Measurements from ENCODE around the gene EIF4G3.

The EIF4G3 gene

DNA sequence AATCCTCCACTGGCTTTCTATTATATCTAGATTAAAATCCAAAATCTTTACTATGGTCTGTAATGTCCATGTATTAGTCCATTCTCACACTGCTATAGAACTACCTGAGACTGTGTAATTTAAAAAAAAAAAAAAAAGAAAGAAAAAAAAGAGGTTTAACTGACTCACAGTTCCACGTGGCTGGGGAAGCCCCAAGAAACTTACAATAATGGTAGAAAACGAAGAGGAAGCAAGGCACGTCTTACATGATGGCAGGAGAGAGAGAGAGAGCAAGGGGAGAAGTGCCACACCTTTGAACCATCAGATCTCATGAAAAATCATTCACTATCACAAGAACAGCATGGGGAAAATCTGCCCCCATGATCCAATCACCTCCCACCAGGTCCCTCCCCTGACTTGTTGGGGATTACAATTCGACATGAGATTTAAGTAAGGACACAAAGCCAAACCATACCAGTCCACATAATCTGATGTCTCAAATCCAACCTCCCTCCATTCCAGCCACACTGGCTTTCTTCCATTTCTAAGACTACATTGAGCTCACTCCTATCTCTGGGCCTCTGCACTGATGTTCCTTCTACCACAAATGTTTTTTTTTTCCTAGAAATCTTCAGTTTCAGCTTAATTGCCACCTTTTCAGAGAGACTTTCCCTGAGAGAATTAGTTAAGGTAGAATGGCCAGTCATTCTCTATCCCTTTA lies 92.4 kb downstream of the EIF4G3 start:
- no peak overlapping the region for H3K9ac ChIP-seq (ENCODE audit: low read length)
- no peak overlapping the region for H3K27ac ChIP-seq (ENCODE audit: low read depth, low read length, poor library complexity, severe bottlenecking)
- H3K9me2 ChIP-seq (ENCODE audit: low read depth, low read length): no peaks in the 10 kb centered on the region
- peaks cover 46% of the 10 kb centered on the region for H3K36me3 ChIP-seq (ENCODE audit: insufficient read depth, low read length)
- TF ChIP-seq, protein P1, sequence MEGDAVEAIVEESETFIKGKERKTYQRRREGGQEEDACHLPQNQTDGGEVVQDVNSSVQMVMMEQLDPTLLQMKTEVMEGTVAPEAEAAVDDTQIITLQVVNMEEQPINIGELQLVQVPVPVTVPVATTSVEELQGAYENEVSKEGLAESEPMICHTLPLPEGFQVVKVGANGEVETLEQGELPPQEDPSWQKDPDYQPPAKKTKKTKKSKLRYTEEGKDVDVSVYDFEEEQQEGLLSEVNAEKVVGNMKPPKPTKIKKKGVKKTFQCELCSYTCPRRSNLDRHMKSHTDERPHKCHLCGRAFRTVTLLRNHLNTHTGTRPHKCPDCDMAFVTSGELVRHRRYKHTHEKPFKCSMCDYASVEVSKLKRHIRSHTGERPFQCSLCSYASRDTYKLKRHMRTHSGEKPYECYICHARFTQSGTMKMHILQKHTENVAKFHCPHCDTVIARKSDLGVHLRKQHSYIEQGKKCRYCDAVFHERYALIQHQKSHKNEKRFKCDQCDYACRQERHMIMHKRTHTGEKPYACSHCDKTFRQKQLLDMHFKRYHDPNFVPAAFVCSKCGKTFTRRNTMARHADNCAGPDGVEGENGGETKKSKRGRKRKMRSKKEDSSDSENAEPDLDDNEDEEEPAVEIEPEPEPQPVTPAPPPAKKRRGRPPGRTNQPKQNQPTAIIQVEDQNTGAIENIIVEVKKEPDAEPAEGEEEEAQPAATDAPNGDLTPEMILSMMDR (IDR thresholded peaks at IDR 0.05; ENCODE audit: low read length): no peak
- H3K4me1 ChIP-seq (ENCODE audit: insufficient read depth, low read length, severe bottlenecking): peaks cover under 1% of the 10 kb centered on the region
- H2AFZ ChIP-seq (ENCODE audit: low read length): no peak overlapping the region
- no peaks in the 10 kb centered on the region for H3K27me3 ChIP-seq (ENCODE audit: insufficient read depth, low read length)
- no peaks in the 10 kb centered on the region; the same call in 1 of the 2 replicates for H3K79me2 ChIP-seq (ENCODE audit: insufficient read depth, low read length)
- H3F3A ChIP-seq (ENCODE audit: insufficient read depth, low read length): no peaks in the 10 kb centered on the region
- H3K4me3 ChIP-seq (ENCODE audit: low read depth, low read length, poor library complexity, severe bottlenecking): no peak overlapping the region
- no peaks in the 10 kb centered on the region for H4K20me1 ChIP-seq (ENCODE audit: insufficient read depth, low read length)
- no peak overlapping the region for H3K4me2 ChIP-seq (ENCODE audit: low read length)
- H3K9me3 ChIP-seq (ENCODE audit: low read length): no peaks in the 10 kb centered on the region

- Histone ChIP-seq H3F3A (ENCODE audit: insufficient read depth, low read length) (no peaks in the 10 kb centered on the region), H3K9me3 (ENCODE audit: low read length) (no peaks in the 10 kb centered on the region), H3K9me2 (ENCODE audit: low read depth, low read length) (no peaks in the 10 kb centered on the region), H4K20me1 (ENCODE audit: insufficient read depth, low read length) (no peaks in the 10 kb centered on the region), H3K9ac (ENCODE audit: low read length) (no peak overlapping the region), H3K4me1 (ENCODE audit: insufficient read depth, low read length, severe bottlenecking) (no peaks in the 10 kb centered on the region), H2AFZ (ENCODE audit: low read length) (no peak overlapping the region), H3K79me2 (ENCODE audit: insufficient read depth, low read length) (no peaks in the 10 kb centered on the region; the same call in 1 of the 2 replicates), H3K27ac (ENCODE audit: low read depth, low read length, poor library complexity, severe bottlenecking) (no peak overlapping the region), H3K36me3 (ENCODE audit: insufficient read depth, low read length) (peaks cover 33% of the 10 kb centered on the region), H3K4me2 (ENCODE audit: low read length) (no peak overlapping the region), H3K27me3 (ENCODE audit: insufficient read depth, low read length) (no peaks in the 10 kb centered on the region), H3K4me3 (ENCODE audit: low read depth, low read length, poor library complexity, severe bottlenecking) (no peak overlapping the region)
- TF ChIP-seq, protein P1 (IDR thresholded peaks at IDR 0.05; ENCODE audit: low read length): no peak
- TF ChIP-seq EZH2 (IDR thresholded peaks at IDR 0.05; ENCODE audit: borderline replicate concordance, low read length): no peak
Observed at GRCh38 chr1:21082073-21082472, 94.6 kb downstream of the EIF4G3 start.

DNA sequence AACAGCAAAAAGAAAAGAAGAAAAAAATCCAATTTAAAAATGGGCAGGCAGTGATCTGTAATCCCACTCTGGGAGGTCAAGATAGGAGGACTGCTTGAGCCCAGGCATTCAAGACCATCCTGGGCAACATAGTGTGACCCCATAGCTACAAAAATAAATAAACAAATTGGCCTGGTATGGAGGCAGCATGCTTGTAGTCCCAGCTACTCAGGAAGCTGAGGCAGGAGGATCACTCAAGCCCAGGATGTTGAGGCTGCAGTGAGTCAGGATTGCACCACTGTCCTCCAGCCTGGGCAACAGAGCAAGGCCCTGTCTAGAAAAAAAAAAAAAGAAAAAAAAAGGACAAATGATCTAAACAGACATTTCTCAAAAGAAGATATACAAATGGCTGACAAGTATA lies 99.6 kb downstream of the EIF4G3 start:
- Histone ChIP-seq H3F3A (ENCODE audit: insufficient read depth, low read length) (no peaks in the 10 kb centered on the region), H3K4me2 (ENCODE audit: low read length) (no peak overlapping the region), H3K27me3 (ENCODE audit: insufficient read depth, low read length) (no peaks in the 10 kb centered on the region), H3K4me3 (ENCODE audit: low read depth, low read length, poor library complexity, severe bottlenecking) (no peak overlapping the region), H3K9me2 (ENCODE audit: low read depth, low read length) (no peaks in the 10 kb centered on the region), H3K4me1 (ENCODE audit: insufficient read depth, low read length, severe bottlenecking) (no peaks in the 10 kb centered on the region), H4K20me1 (ENCODE audit: insufficient read depth, low read length) (no peaks in the 10 kb centered on the region), H3K27ac (ENCODE audit: low read depth, low read length, poor library complexity, severe bottlenecking) (no peak overlapping the region), H3K9me3 (ENCODE audit: low read length) (no peaks in the 10 kb centered on the region), H3K36me3 (ENCODE audit: insufficient read depth, low read length) (peaks cover 12% of the 10 kb centered on the region; the same call in 1 of the 2 replicates), H2AFZ (ENCODE audit: low read length) (no peak overlapping the region), H3K79me2 (ENCODE audit: insufficient read depth, low read length) (peaks cover 10% of the 10 kb centered on the region; the same call in 1 of the 2 replicates), H3K9ac (ENCODE audit: low read length) (no peak overlapping the region)
- TF ChIP-seq EZH2 (IDR thresholded peaks at IDR 0.05; ENCODE audit: borderline replicate concordance, low read length): no peak
- TF ChIP-seq, protein P1 (IDR thresholded peaks at IDR 0.05; ENCODE audit: low read length): no peak

Data from OCI-LY1 (cell line).